HG03571 (cell line): Measurements from ENCODE around the gene PTPN6.

Source experiments
- ATAC-seq: cut with Tn5 transposase; IDR thresholded peaks from one replicate; pipeline ENCODE4 v1.9.1; 2021; ENCODE audit not compliant: unreplicated experiment

Gene PTPN6

GRCh38 chr12:6965026-6965661 is 14.0 kb downstream of the PTPN6 start:
- ATAC-seq = no peak

DNA sequence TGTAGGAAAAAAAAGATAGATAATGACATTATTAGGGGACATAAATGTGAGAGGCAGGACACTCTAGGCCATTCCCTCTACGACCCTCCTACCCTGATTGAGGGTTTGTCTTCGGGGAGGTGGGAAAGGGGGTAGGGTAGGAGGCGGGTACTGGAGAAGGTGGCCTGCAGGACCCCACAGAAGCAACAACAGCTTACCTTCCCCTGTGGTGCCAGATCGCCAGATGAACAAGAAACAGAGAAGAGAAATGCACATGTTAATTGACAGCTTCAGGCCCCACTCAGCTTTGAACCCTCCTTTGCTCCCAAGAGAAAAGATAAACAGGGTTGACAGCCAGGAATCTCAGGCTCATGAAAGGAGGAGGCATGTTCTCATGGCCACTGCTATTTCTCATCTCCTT is 14.6 kb downstream of the PTPN6 start:
- ATAC-seq = no peak

- ATAC-seq = no peak
Measured at GRCh38 chr12:6966351-6966750, 15.2 kb downstream of the PTPN6 start.

DNA sequence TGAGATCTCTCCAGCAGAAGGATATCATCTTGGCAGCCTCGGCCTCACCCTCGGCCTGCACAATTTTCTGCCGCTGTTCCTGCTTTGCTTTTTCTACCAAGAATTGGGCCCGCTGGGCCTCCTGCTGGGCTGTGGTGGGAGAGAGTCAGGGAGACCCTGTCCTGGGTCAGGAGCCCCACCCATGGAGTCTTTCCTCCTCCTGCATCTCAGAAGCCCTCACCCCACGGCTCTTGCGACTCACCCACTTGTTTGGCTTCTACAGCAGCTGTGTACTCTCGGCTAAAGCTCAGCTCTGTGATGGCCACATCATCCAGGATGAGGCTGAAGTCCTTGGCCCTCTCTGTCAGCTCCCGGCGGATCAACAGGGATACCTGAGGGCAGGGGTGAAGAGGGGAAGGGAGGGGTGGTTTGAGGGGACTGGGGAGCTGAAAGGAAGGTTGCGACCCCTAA is 16.5 kb downstream of the PTPN6 start:
- no peak for ATAC-seq

DNA sequence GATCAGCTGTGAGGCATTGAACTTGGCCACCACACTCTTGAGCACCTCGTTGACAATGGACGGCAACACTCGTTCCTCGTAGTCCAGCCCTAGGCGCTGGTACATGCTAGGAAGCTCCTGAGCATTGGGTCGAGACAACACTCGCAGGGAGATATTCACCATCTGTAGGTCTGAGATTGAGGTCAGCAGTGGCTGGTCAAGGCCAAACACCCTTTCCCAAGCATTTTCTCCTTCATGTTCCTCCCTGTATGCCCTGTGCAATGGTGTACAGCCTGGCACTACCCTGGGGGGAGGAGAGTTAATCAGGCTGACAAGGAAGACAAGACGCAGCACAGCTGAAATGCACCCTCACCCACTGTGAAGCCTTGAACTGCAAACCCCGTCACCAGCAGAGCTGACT is 17.3 kb downstream of the PTPN6 start:
- no peak for ATAC-seq

- peak; percentile 33 for ATAC-seq
Measured at GRCh38 chr12:6970096-6970527, 19.0 kb downstream of the PTPN6 start.

DNA sequence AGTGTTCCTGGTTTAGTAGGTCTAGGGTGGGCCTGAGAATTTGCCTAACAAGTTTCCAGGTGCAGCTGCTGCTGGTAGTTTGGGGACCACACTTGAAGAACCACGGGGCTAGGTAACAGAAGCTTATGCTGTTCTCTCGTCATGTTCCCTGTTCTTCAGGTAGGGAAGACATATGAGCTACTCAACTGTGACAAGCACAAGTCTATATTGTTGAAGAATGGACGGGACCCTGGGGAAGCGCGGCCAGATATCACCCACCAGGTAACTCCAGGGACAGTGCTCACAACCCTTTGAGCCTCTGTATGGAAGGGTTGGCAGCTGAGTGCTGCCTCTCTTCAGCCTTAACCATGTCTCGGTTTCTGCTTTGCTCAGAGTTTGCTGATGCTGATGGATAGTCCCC is 23.0 kb downstream of the PTPN6 start:
- ATAC-seq = no peak

DNA sequence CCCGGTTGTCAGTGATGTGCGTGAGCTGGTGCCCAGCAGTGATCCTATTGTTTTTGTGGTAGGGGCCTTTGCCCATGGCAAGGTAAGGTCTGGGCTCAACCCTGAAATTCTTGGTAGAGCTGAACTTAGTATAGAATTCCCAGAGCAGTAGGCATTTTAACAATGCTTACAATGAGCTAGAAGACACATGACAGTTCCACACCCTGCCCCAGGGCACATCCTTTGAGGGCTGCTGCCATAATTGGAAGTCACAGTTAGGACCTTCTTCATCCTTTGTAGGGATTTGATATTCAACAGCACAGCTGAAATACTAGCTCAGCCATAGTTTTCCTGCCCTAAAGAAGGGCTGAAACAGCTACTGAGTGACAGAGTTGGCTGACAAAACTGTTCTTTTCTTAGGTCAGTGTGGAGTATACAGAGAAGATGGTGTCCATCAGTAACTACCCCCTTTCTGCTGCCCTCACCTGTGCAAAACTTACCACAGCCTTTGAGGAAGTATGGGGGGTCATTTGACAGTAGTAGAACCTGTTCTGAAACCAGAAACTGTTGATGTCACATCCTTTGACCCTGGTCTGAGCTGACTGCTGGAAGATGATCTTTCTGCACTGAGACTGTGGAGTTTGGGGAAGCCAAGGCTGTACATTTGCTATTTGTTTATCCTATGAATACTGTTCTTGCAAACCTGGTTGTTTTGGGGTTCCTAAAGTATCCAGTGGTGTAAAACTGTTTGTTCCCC is 24.3 kb downstream of the PTPN6 start:
- ATAC-seq = no peak

DNA sequence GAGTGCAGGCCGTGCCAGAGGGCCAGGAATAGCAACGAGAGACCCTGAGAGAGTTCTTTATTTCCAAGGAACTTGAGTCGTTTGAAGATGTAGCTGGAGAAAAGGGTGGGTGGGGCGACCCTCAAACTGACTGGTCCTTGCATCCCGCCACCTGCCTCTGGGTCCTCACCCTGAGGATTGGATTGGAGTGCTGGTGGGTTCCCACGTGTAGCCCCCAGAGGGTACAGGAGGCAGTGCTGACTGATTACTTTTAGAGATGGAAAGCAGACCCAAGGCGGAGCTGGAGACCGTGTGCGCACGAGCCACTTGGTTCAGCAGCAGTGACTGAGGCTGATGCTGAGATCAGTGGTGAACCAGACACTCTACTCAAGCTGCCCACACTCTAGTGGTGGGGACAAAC is 26.5 kb downstream of the PTPN6 start:
- ATAC-seq = no peak

- no peak for ATAC-seq
Measured at GRCh38 chr12:6978188-6978587, 27.0 kb downstream of the PTPN6 start.

DNA sequence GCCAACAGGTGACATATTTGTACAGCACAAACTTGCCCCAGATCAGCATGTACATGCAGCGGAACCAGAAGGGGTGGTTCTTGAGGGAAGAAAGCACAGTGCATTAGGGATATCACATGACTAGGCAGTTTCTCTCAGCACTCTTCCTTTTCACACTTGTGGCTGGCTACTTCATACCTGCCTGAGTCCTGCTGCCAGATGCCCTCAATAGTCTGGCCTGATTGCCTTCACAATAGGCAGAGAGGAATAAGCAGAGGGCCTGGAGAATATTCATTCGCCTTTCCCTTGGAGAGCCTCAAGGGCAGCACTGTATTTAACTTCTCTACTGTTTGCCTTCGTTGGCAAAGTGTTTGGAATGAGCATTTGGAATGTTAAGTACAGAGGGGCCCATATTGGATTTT is 27.5 kb downstream of the PTPN6 start:
- no peak for ATAC-seq

DNA sequence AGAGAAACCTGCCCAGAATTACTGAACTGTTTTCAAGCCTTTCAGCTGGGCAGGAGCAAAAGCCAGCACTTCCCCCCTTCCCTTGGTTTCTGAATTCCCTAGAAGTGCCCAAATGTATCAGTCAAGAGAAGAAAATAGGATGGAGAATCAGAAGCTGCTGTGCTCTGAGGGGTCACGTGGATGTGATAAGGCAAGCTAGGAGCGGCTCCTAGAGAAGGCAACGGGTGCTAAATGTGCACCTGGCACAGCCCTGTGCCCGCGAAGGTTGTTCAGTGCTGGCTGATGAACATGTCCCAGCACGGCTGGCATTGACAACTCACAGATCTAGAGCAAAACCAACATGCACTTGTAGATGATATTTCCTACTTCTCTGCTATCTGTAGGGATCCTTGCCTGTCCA is 27.9 kb downstream of the PTPN6 start:
- ATAC-seq = no peak

DNA sequence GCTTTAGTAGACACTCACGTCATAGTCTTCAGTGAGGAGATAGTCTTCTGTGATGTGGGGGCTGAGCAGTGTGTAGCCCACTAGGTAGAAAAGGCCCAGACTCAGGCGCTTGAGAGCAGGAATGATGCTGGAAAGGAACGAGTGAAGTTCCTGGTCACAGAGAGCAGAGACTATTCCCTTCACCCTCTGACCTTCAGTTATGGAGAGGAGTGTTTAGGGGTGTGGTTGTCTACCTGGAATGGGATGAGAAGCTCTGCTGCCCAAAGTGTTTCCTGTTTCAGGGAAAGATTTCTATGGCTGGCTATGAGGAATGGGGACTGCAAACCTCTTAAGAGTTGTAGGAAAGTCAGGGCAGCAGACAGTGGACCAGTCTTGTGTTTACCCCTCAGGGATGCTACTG is 28.3 kb downstream of the PTPN6 start:
- ATAC-seq = no peak

GRCh38 chr12:6980075-6980474 is 28.9 kb downstream of the PTPN6 start:
- no peak for ATAC-seq

DNA sequence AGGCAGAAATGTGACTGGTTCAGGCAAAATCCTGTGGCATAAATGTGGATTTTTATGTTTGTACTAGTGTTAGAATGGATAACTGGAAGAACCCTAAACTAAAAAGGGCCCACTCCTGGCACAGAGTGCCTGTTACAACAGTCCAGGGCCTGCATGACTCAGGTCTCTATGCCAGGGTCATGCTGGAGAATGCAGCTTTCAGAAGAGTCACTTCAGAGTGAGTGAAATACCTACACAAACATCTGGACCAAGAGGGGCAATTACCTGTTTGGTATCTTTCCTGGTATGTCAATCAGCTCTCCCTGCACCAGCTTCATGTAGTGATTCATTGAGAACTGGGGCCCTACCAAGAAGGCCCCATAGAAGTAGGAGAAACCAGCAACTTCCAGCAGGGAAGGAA is 29.6 kb downstream of the PTPN6 start:
- ATAC-seq = no peak

DNA sequence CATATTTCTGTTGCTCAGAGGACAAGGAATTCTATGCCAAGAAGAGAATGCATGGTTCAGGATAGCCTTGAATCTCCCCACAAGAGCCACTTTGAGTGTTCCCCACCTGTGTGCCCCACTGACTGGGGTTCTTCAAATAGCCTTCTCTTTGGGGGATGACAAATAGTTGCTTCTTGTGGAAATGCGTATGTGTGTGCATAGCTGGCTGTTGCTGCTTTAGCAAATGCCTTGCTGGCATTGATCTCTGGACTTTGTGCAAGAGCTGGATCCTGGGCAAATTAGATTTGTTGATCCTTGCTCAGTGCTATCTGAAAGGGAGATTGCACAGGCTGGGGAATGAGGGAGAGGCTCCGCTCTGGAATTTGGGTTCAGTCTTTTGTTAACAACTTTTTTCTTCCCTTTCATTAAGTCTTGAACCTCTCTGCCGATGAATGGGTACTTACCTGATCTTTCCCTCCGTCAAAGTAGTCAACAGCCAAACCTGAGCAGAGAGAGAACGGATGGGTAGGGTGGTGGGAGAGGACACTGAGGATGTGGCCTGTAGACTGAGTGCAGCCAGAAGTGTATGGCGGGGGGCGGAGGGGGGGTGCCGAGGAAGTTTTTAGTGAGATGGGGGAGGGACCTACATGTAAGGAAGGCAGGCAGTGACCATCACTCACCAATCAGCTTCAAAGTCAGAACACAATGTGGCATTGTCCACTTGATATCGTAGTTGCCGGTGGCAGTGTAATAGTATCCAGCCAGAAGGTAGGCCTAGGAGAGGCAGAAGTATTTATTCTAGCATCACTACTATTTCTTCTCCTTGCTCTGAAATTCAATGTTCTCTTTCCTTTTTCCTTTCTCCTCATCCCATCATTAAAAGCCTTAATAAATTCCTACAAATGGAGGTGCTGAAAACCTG is 30.2 kb downstream of the PTPN6 start:
- no peak for ATAC-seq

DNA sequence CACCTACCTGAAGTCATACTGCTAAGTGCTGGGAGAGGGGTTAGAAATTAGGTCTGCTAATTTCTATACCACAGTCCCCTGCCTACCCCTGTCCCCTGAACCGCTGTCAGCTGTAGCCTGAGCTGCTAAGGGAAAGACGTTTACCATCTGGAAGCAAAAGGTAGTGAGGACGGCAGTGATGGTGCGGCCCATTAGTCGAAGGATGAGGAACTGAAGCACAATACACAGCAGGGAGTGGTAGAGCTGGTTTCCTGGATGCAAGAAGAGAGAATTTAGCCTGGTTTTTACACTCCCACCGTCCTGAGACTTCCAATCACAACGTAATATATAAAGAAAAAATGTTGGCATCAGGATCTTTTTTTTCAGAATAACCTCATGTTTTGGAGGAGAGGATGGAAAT is 31.4 kb downstream of the PTPN6 start:
- ATAC-seq = no peak

- ATAC-seq = no peak
Measured at GRCh38 chr12:6987956-6988553, 36.9 kb downstream of the PTPN6 start.

GRCh38 chr12:6996040-6996441 is 44.9 kb downstream of the PTPN6 start:
- ATAC-seq = no peak

DNA sequence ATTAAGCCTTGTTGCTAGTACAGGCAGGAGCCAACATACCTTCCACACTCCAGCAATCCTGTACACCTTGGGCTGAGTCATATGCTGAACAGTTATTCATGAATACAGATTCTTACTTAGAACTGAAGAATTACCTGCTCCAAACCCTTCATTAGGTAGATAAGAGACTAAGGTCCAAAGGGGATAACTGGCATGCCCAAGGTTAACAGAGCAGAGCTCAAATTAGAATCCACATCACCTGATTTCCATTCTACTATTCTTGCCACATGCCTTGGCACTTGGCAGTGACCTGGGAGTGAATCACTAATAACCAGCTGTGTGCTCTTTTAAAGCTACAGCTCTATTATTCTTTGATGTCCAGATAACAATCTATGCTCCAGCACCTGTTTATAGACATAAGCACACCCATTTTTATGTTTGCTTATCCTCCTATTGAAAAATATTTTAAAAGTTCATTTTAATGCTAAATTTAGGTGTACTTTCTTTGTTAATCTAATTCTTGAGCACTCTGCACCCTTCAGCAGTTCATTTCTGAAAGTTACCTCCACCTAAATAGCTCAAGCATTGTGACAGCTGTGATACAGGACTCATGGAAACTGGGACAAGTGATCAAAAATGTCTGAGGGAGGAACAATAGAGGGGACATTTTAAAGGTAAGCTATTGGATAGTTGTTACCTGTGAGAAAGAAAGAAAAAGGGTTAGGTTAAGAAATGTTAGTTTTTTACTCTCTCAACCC is 47.7 kb downstream of the PTPN6 start:
- ATAC-seq = no peak
